ENCODE data around the gene OR4P4. TPM values are rescaled to one million over a fixed set of nuclear protein-coding genes. Genes with fewer than 3 reads are reported as not detected.

Gene OR4P4
- polyA plus RNA-seq (2013, experiment 1 of 2; ENCODE audit: insufficient read length): 0.06 TPM
- polyA plus RNA-seq (2013, experiment 2 of 2; ENCODE audit: insufficient read length): not detected

- no peak for DNase-seq
Measured at GRCh38 chr11:55634813-55635212, at the start of gene OR4P4. Gene OR4P4, plus strand, starts transcription at chr11:55635113.

- DNase-seq: no peak
Measured at GRCh38 chr11:55607545-55607944, 27.4 kb upstream of the OR4P4 start, which contains the start of gene OR4C11. Gene OR4C11, minus strand, starts transcription at chr11:55607645. Its CDS starts 3,272 bp downstream, at chr11:55604373.

- no peak for DNase-seq
Measured at GRCh38 chr11:55624531-55624930, 10.4 kb upstream of the OR4P4 start.

- no peak for DNase-seq
Measured at GRCh38 chr11:55648027-55648426, 13.1 kb downstream of the OR4P4 start, which contains the start of gene OR4S2. Gene OR4S2, plus strand, starts transcription at chr11:55648327. Its CDS starts 2,577 bp downstream, at chr11:55650904.

GRCh38 chr11:55652560-55652959 is 17.6 kb downstream of the OR4P4 start:
- DNase-seq: no peak

- DNase-seq: no peak
Measured at GRCh38 chr11:55655096-55655495, 20.2 kb downstream of the OR4P4 start.

GRCh38 chr11:55658031-55658573 is 23.2 kb downstream of the OR4P4 start:
- DNase-seq: no peak

GRCh38 chr11:55658608-55659007 is 23.7 kb downstream of the OR4P4 start:
- no peak for DNase-seq

- DNase-seq: no peak
Measured at GRCh38 chr11:55661901-55662300, 27.0 kb downstream of the OR4P4 start, which contains the start of gene OR4C6. Gene OR4C6, plus strand, starts transcription at chr11:55662201. Its CDS starts 2,966 bp downstream, at chr11:55665167.

- DNase-seq: no peak
Measured at GRCh38 chr11:55669376-55669775, 34.5 kb downstream of the OR4P4 start.

GRCh38 chr11:55673860-55674259 is 38.9 kb downstream of the OR4P4 start:
- no peak for DNase-seq

Data from fibroblast of skin of abdomen (primary cell).